HFFc6 (cell line): ENCODE measurements around the gene FAF2. TPM values are rescaled to one million over a fixed set of nuclear protein-coding genes. Genes with fewer than 3 reads are reported as not detected.
"Not testable (repeated sequence)": the region's sequence is repeated elsewhere in the genome, so short reads cannot be mapped to it uniquely, and the experiment has no call there.

Experiments
- DNase-seq: peaks from one replicate; pipeline ENCODE4 v3.0.0-alpha.2; 2018
- H3K27ac Mint-ChIP-seq: 2 replicates; pipeline ENCODE4 v1.8.0; 2020; ENCODE audit warnings: mild to moderate bottlenecking, mixed read lengths
- H3K27me3 Mint-ChIP-seq: 2 replicates; pipeline ENCODE4 v1.8.0; 2021; ENCODE audit warnings: mild to moderate bottlenecking, moderate library complexity, mixed read lengths; ENCODE audit not compliant: insufficient read depth
- H3K36me3 Mint-ChIP-seq: 2 replicates; pipeline ENCODE4 v1.8.0; 2021; ENCODE audit warnings: low read depth, mixed read lengths
- H3K4me1 Mint-ChIP-seq: 2 replicates; pipeline ENCODE4 v1.8.0; 2020; ENCODE audit warnings: low read depth, mixed read lengths
- H3K4me3 Mint-ChIP-seq: 2 replicates; pipeline ENCODE4 v1.8.0; 2020; ENCODE audit warnings: mild to moderate bottlenecking, moderate library complexity, mixed read lengths
- H3K9me3 Mint-ChIP-seq: 2 replicates; pipeline ENCODE4 v1.8.0; 2020; ENCODE audit warnings: mild to moderate bottlenecking, mixed read lengths
- total RNA-seq, 6 experiments: library from RNA; stranded (reverse); fragmentation: NEBNext Ultra II Directional; extraction: Animal tissue kit (Norgen Biotek cat#: 25700); gene quantifications; 2 replicates in 1 of 6; 3 replicates in 5 of 6; pipeline ENCODE4 v1.2.3, GENCODE V29; 2021
- TF ChIP-seq, protein P1 (sequence below): fragments of 200-600 bp; sonication (generic); IDR thresholded peaks from 2 replicates; pipeline ENCODE4 v1.5.0; 2021; ENCODE audit warnings: antibody characterized with exemption, mild to moderate bottlenecking

The FAF2 gene
- total RNA-seq, 6 experiments from 2014 or later: 43.4 to 53.1 (median 49.3) TPM

DNA sequence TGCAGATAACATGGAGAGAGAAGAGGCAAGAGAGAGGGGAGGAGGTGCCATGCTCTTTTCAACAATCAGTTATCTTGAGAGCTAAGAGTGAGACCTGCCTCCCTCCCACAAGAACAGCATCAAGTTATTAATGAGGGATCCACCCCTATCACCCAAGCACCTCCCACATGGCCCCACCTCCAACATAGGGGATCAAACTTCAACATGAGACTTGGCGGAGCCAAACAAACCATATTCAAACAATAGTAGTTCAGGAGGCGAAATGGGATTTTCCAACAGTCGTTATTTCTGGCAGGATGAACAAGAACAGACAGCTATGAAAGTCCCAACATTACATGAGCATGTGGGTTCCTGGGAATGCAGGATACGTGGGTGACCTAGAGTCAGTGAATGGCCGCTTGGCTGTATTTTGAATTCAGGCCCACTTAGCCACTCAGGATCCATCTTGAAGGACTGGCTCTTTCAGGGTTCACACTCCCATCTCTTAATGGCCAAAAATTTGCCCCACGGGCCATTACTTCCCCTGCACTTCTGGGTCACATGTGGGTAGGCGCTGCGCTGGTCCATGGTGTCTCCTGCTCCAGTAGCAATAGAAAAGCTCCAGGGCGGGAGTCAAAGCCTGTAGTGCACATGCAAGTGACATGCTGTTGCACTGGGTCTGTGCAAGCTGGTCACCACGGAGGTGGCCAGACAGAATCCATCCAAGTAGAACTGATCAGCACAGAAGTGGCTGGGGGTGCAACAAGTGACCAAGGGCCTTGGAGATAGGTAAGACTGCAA, 7.1 kb upstream of the FAF2 start:
- H3K36me3 Mint-ChIP-seq: no peaks in the 10 kb centered on the region
- H3K27me3 Mint-ChIP-seq: peaks cover 10% of the 10 kb centered on the region
- DNase-seq: no peak
- no peak overlapping the region for H3K4me3 Mint-ChIP-seq
- TF ChIP-seq, protein P1, sequence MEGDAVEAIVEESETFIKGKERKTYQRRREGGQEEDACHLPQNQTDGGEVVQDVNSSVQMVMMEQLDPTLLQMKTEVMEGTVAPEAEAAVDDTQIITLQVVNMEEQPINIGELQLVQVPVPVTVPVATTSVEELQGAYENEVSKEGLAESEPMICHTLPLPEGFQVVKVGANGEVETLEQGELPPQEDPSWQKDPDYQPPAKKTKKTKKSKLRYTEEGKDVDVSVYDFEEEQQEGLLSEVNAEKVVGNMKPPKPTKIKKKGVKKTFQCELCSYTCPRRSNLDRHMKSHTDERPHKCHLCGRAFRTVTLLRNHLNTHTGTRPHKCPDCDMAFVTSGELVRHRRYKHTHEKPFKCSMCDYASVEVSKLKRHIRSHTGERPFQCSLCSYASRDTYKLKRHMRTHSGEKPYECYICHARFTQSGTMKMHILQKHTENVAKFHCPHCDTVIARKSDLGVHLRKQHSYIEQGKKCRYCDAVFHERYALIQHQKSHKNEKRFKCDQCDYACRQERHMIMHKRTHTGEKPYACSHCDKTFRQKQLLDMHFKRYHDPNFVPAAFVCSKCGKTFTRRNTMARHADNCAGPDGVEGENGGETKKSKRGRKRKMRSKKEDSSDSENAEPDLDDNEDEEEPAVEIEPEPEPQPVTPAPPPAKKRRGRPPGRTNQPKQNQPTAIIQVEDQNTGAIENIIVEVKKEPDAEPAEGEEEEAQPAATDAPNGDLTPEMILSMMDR: no peak
- no peaks in the 10 kb centered on the region for H3K9me3 Mint-ChIP-seq
- H3K27ac Mint-ChIP-seq: no peak overlapping the region
- H3K4me1 Mint-ChIP-seq: peaks cover 30% of the 10 kb centered on the region

DNA sequence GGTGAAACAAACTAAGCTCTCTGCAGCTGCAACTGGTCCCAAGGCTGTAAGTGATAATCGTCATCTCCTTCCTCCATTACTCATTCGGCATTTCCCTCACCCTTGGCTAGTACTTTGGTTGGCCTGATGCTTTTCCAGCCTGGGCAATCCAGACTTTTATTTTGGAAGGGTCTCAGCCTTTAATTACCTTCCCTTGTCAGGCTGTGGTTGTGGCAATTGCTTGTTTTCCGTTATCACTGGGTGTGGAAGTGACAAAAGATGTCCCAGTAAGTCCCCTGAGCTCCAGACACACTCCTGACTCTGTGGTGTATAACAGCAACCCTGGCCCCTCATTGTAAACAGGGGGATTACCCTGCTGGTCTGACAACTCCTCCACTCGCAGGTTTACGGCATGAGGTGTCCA, 6.3 kb upstream of the FAF2 start:
- no peak overlapping the region for H3K4me3 Mint-ChIP-seq
- no peak for DNase-seq
- TF ChIP-seq, protein P1: no peak
- H3K27me3 Mint-ChIP-seq: peaks cover 9% of the 10 kb centered on the region
- H3K27ac Mint-ChIP-seq: no peak overlapping the region
- peaks cover 28% of the 10 kb centered on the region for H3K4me1 Mint-ChIP-seq
- no peaks in the 10 kb centered on the region for H3K9me3 Mint-ChIP-seq
- H3K36me3 Mint-ChIP-seq: no peaks in the 10 kb centered on the region

DNA sequence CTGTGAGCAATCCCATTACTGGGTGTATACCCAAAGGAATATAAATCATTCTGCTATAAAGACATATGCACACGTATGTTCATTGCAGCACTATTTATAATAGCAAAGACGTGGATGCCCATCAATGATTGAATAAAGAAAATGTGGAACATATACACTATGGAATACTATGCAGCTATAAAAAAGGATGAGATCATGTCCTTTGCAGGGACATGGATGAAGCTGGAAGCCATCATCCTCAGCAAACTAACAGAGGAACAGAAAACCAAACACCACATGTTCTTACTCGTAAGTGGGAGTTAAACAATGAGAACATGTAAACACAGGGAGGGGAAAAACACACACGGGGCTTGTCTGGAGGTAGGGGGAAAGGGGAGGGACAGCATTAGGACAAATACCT, 5.3 kb upstream of the FAF2 start:
- H3K9me3 Mint-ChIP-seq, DNase-seq, H3K4me3 Mint-ChIP-seq, H3K36me3 Mint-ChIP-seq, H3K27ac Mint-ChIP-seq: not testable (repeated sequence)
- peaks cover 13% of the 10 kb centered on the region for H3K27me3 Mint-ChIP-seq
- H3K4me1 Mint-ChIP-seq: peaks cover 29% of the 10 kb centered on the region

DNA sequence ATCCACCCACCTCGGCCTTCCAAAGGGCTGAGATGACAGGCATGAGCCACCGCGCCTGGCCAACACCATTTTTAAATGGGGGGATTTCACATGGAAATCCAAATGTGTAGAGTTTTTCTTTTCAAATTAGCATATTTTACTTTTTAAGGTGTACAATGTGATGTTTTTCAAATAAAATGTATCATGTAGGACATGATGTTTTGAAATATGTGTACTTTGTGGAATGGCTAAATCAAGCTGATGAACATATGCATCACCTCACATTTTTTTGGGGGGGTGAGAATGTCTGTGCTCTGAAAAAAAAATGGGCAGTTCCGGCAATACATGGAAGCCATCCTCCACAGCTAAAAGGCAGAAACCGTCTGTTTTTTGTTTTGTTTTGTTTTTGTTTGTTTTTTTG, 3.4 kb upstream of the FAF2 start:
- Mint-ChIP-seq H3K27me3 (peaks cover 15% of the 10 kb centered on the region), H3K4me1 (peaks cover 23% of the 10 kb centered on the region), H3K36me3 (peaks cover 10% of the 10 kb centered on the region), H3K9me3 (no peaks in the 10 kb centered on the region), H3K27ac (no peak overlapping the region), H3K4me3 (no peak overlapping the region)
- TF ChIP-seq, protein P1: no peak
- no peak for DNase-seq

DNA sequence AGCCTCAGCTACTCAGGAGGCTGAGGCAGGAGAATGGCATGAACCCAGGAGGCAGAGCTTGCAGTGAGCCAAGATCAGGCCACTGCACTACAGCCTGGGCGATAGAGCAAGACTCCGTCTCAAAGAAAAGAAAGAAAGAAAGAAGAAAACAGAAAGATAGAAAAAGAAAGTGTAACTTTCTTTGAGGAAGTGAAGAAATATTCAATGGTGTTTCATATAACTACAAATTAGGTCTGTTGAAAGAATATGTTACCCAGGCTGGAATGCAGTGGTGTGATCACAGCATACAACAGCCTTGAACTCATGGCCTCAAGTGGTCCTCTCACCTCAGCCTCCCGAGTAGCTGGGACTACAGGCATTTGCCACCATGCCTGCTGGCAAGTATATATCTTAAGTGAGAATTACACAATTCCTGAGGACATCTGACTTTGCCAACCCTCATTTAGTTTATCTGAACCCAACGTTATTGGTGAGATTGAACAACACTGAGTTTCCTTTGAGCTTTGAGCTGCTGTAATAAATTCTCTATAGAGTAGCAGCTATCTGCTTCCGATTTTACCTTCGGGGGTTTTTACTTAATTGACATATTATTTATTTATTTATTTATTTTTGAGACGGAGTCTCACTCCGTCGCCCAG, 2.0 kb upstream of the FAF2 start:
- Mint-ChIP-seq H3K4me1 (peaks cover 29% of the 10 kb centered on the region), H3K4me3 (no peak overlapping the region), H3K36me3 (peaks cover 10% of the 10 kb centered on the region), H3K27me3 (peaks cover 10% of the 10 kb centered on the region), H3K9me3 (no peaks in the 10 kb centered on the region), H3K27ac (no peak overlapping the region)
- no peak for DNase-seq
- TF ChIP-seq, protein P1: no peak

DNA sequence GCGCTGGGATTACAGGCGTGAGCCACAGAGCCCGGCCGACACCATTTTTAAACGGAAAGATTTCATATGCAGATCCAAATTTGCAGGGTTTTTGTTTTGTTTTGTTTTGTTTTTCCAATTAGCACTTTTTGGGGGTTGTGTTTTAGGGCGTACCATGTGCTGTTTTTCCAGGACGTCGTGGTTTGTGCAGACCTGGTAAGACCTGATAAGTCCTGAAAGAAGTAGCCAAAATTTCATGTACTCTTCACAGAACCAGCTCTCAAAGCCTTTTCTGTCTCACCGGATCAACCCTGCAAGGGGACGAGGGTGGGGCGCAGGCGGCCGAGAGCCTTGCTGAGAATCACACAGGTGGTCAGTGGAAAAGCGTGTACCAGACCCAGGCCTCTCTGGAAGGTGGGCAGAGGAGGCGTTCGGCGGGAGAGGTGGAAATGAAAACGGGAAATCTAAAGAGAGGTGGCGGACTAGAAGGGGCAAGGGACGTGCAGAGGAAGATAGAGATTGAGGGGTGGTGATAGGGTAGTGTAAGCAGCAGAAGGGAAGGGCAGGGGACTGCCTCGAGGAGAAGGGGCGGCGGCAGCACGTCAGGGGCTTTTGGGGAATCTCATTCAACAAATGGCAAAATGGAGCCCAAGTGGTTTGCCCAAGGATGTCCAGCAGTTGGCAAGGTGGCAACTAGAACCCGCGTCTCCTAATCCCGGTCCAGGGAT, 1.1 kb upstream of the FAF2 start:
- TF ChIP-seq, protein P1: no peak
- Mint-ChIP-seq H3K9me3 (no peaks in the 10 kb centered on the region), H3K27me3 (peaks cover 10% of the 10 kb centered on the region), H3K4me1 (peaks cover 22% of the 10 kb centered on the region), H3K27ac (peak overlapping the region; percentile 100), H3K36me3 (peaks cover 10% of the 10 kb centered on the region), H3K4me3 (peak overlapping the region; percentile 100)
- DNase-seq: no peak
